SK-N-SH treated with all-trans-retinoic acid at 6 μM for 48 hours (cell line): ENCODE measurements around the gene STOM.

Experiments
- ATAC-seq: fragments of 200-7000 bp; cut with Tn5 transposase; 3 replicates; pipeline ENCODE4 v1.9.1; 2020; ENCODE audit warnings: mild to moderate bottlenecking, moderate library complexity
- ARNTL ChIP-seq: fragments of 450-650 bp; formaldehyde crosslinking; IDR thresholded peaks from 2 replicates; pipeline ENCODE4 v1.5.0; 2020; ENCODE audit warnings: low read depth, mild to moderate bottlenecking, moderate library complexity, borderline replicate concordance
- BACH2 ChIP-seq: fragments of 250-450 bp; sonication (Bioruptor Pico); IDR thresholded peaks from 2 replicates; pipeline ENCODE4 v1.9.0; 2021; ENCODE audit warnings: mild to moderate bottlenecking, borderline replicate concordance
- CREB5 ChIP-seq: fragments of 250-450 bp; sonication (Bioruptor Pico); IDR thresholded peaks from 2 replicates; pipeline ENCODE4 v1.5.1; 2020; ENCODE audit warnings: low read depth, mild to moderate bottlenecking, moderate library complexity
- CSDC2 ChIP-seq: fragments of 250-450 bp; sonication (Bioruptor Pico); IDR thresholded peaks from 2 replicates; pipeline ENCODE4 v1.5.0; 2020; ENCODE audit warnings: mild to moderate bottlenecking, moderate library complexity
- CSRNP3 ChIP-seq: fragments of 250-450 bp; sonication (Bioruptor Pico); IDR thresholded peaks from 2 replicates; pipeline ENCODE4 v1.5.1; 2021; ENCODE audit warnings: mild to moderate bottlenecking, moderate library complexity
- GLIS3 ChIP-seq: fragments of 250-450 bp; sonication (Bioruptor Pico); IDR thresholded peaks from 2 replicates; pipeline ENCODE4 v1.5.0; 2020; ENCODE audit warnings: mild to moderate bottlenecking, moderate library complexity
- ISL1 ChIP-seq: fragments of 250-450 bp; sonication (Bioruptor Pico); IDR thresholded peaks from 2 replicates; pipeline ENCODE4 v2.1.2; 2022; ENCODE audit warnings: mild to moderate bottlenecking, moderate library complexity
- OSR1 ChIP-seq: fragments of 250-450 bp; sonication (Bioruptor Pico); IDR thresholded peaks from 2 replicates; pipeline ENCODE4 v1.8.0; 2022; ENCODE audit warnings: moderate library complexity, mild to moderate bottlenecking, inconsistent platforms
- PATZ1 ChIP-seq: fragments of 250-450 bp; sonication (Bioruptor Pico); IDR thresholded peaks from 2 replicates; pipeline ENCODE4 v1.8.0; 2020; ENCODE audit warnings: mild to moderate bottlenecking, moderate library complexity, borderline replicate concordance
- POU6F1 ChIP-seq: fragments of 250-450 bp; sonication (Bioruptor Pico); IDR thresholded peaks from 2 replicates; pipeline ENCODE4 v1.8.0; 2021; ENCODE audit warnings: low read depth, mild to moderate bottlenecking, moderate library complexity, borderline replicate concordance
- PPARA ChIP-seq: fragments of 250-450 bp; sonication (Bioruptor Pico); IDR thresholded peaks from 2 replicates; pipeline ENCODE4 v1.5.0; 2020; ENCODE audit warnings: mild to moderate bottlenecking, borderline replicate concordance
- SNAI2 ChIP-seq: fragments of 250-450 bp; sonication (Bioruptor Pico); IDR thresholded peaks from 2 replicates; pipeline ENCODE4 v1.5.0; 2020; ENCODE audit warnings: mild to moderate bottlenecking, moderate library complexity
- TCF4 ChIP-seq: fragments of 250-450 bp; sonication (Bioruptor Pico); IDR thresholded peaks from 2 replicates; pipeline ENCODE4 v1.8.0; 2021; ENCODE audit warnings: mild to moderate bottlenecking, moderate library complexity, borderline replicate concordance
- TOX ChIP-seq: fragments of 250-450 bp; sonication (Bioruptor Pico); IDR thresholded peaks from 2 replicates; pipeline ENCODE4 v1.8.0; 2021; ENCODE audit warnings: mild to moderate bottlenecking, moderate library complexity, borderline replicate concordance
- TSHZ2 ChIP-seq: fragments of 250-450 bp; sonication (Bioruptor Pico); IDR thresholded peaks from 2 replicates; pipeline ENCODE4 v1.5.0; 2020; ENCODE audit warnings: mild to moderate bottlenecking, moderate library complexity
- ZC3H10 ChIP-seq: fragments of 250-450 bp; sonication (Bioruptor Pico); IDR thresholded peaks from 2 replicates; pipeline ENCODE4 v1.5.1; 2021; ENCODE audit warnings: mild to moderate bottlenecking, moderate library complexity
- ZFP3 ChIP-seq: fragments of 250-450 bp; sonication (Bioruptor Pico); IDR thresholded peaks from 2 replicates; pipeline ENCODE4 v1.5.0; 2020; ENCODE audit warnings: mild to moderate bottlenecking, moderate library complexity
- ZFP30 ChIP-seq: fragments of 450-650 bp; formaldehyde crosslinking; IDR thresholded peaks from 2 replicates; pipeline ENCODE4 v1.5.0; 2022; ENCODE audit warnings: mild to moderate bottlenecking, moderate library complexity
- ZNF565 ChIP-seq: fragments of 450-650 bp; formaldehyde crosslinking; conservative IDR thresholded peaks from 2 replicates; pipeline ENCODE4 v1.5.0; 2020; ENCODE audit warnings: low read depth, mild to moderate bottlenecking, moderate library complexity
- ZNF70 ChIP-seq: fragments of 450-650 bp; formaldehyde crosslinking; IDR thresholded peaks from 2 replicates; pipeline ENCODE4 v1.5.0; 2020; ENCODE audit warnings: mild to moderate bottlenecking, moderate library complexity

STOM gene

GRCh38 chr9:121316852-121317373 lies 53.1 kb downstream of the STOM start:
- TF ChIP-seq ZFP3 (no peak), ZNF70 (CRISPR knock-in tag) (no peak), POU6F1 (CRISPR knock-in tag) (no peak), PPARA (CRISPR knock-in tag) (no peak), CSDC2 (CRISPR knock-in tag) (no peak), GLIS3 (no peak), SNAI2 (no peak), ZC3H10 (CRISPR knock-in tag) (no peak), BACH2 (no peak), OSR1 (CRISPR knock-in tag) (no peak), ZFP30 (CRISPR knock-in tag) (no peak), ISL1 (CRISPR knock-in tag) (no peak), TOX (CRISPR knock-in tag) (no peak), ZNF565 (CRISPR knock-in tag) (no peak), CREB5 (no peak), PATZ1 (no peak), TSHZ2 (no peak), CSRNP3 (CRISPR knock-in tag) (no peak), TCF4 (CRISPR knock-in tag) (no peak)
- TF ChIP-seq, all 23 proteins: peak for 0
- no peak for ATAC-seq

GRCh38 chr9:121316378-121316777 lies 53.7 kb downstream of the STOM start:
- no peak for ATAC-seq
- TF ChIP-seq ZNF565 (CRISPR knock-in tag) (no peak), ZFP30 (CRISPR knock-in tag) (no peak), CSDC2 (CRISPR knock-in tag) (no peak), ZFP3 (no peak), POU6F1 (CRISPR knock-in tag) (no peak), BACH2 (no peak), TSHZ2 (no peak), ARNTL (CRISPR knock-in tag) (no peak), ZC3H10 (CRISPR knock-in tag) (no peak), CSRNP3 (CRISPR knock-in tag) (no peak), PATZ1 (no peak), TCF4 (CRISPR knock-in tag) (no peak), PPARA (CRISPR knock-in tag) (no peak), SNAI2 (no peak)
